Keratinocyte (primary cell): ENCODE data around the gene SAMD11.

Experiments used
- CTCF ChIP-seq, 3 experiments: IDR thresholded peaks in 1 of 3; conservative IDR thresholded peaks in 1 of 3; optimal IDR thresholded peaks in 1 of 3; 2 replicates in 2 of 3; 3 replicates in 1 of 3; pipeline versions ENCODE3 to v1.5.1; 2011; ENCODE audit warnings: low read length in 3 of 3, mild to moderate bottlenecking in 3 of 3, moderate library complexity in 2 of 3, control low read depth in 1 of 3, inconsistent platforms in 1 of 3; ENCODE audit not compliant: insufficient read depth in 2 of 3; ENCODE audit errors: extremely low read depth in 1 of 3
- EZH2 ChIP-seq: IDR thresholded peaks from one replicate; pipeline ENCODE4 v1.6.1; 2012; ENCODE audit warnings: inconsistent platforms, mild to moderate bottlenecking, low read length, moderate library complexity

GRCh38 chr1:888297-888696 is 35.4 kb upstream of the SAMD11 start:
- TF ChIP-seq CTCF (optimal IDR thresholded peaks at IDR 0.05 in 1 of 3, IDR thresholded peaks at IDR 0.05 in 1 of 3, conservative IDR thresholded peaks at IDR 0.05 in 1 of 3; ENCODE audit: extremely low read depth in 1 of 3, insufficient read depth in 2 of 3, low read length in 3 of 3) (no peak), EZH2 (no peak)
